Right atrium auricular region (tissue), 2 donors: ENCODE results near the gene SND1. TPM values are rescaled to one million over a fixed set of nuclear protein-coding genes. Genes with fewer than 3 reads are reported as not detected.

Source experiments
- DNase-seq: peaks from one replicate; pipeline ENCODE4 v3.0.0-alpha.2; 2019; ENCODE audit warnings: low spot score
- H3K27ac ChIP-seq, 2 donors: fragments of 200-600 bp; sonication (generic); 1 replicate in 1 of 2; 2 replicates in 1 of 2; pipeline ENCODE4 v1.5.1; 2016 to 2019
- H3K27me3 ChIP-seq, 2 donors: fragments of 200-600 bp; sonication (generic); one replicate each; pipeline versions ENCODE4 v1.5.1 to v1.6.0; 2017 to 2019
- H3K36me3 ChIP-seq: fragments of 200-600 bp; sonication (generic); one replicate; pipeline ENCODE4 v1.5.1; 2016
- H3K4me1 ChIP-seq, 2 donors: fragments of 200-600 bp; sonication (generic); one replicate each; pipeline versions ENCODE4 v1.5.1 to v1.6.0; 2017 to 2019
- H3K4me3 ChIP-seq, 2 donors: fragments of 200-600 bp; sonication (generic); 1 replicate in 1 of 2; 2 replicates in 1 of 2; pipeline ENCODE4 v1.5.1; 2017 to 2019; ENCODE audit warnings: mild to moderate bottlenecking in 1 of 2, moderate library complexity in 1 of 2
- H3K9me3 ChIP-seq, 2 donors: fragments of 200-600 bp; sonication (generic); one replicate each; pipeline ENCODE4 v1.5.1; 2019
- CTCF ChIP-seq, 2 donors: fragments of 200-600 bp; sonication (generic); IDR thresholded peaks; one replicate each; pipeline ENCODE4 v1.5.1; 2019; ENCODE audit warnings: antibody characterized with exemption in 2 of 2
- total RNA-seq, 2 donors: library from RNA; depleted of rRNA; stranded (reverse); fragments of >200 nt; gene quantifications; one replicate each; pipeline ENCODE4 v1.1.0, GENCODE V29; 2016

SND1 gene
- total RNA-seq, 2 donors from 2014 or later = 69.4 to 77.6 TPM

DNA sequence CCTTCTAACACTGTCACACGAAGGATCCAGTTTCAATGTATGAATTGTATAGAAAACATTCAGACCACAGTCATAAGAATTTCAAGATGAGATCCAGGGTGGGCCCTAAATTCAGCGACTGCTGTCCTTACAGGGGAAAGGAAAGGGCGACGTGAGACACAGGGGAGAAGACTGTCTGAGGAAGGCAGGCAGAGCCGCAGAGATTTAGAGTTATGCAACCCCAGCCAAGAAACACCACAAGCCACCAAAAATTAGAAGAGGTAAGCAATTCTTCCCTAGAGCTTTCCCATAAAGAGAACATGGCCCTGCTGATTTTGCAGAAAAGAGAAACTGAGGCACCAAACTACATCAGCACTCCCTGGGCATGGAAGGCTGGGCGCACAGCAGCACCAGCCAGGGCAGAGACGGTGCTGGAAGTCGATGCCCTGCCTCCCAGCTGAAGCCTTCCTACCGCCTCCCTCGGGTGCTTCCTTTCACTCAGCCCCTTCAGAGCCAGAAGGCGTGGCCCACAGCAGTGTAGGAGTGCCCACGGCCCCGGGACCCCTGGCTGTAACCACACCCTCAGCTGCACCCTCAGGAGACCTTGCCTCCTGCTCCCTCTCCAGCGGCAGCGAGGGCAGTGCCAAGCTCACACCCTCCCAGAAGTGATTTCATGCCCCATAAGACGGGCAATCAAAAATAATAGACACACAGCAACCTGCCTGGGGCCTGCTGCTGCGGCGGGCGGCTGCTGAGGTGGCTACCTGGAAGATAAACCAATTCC is 460.2 kb downstream of the SND1 start:
- H3K27me3 ChIP-seq = no peaks in the 10 kb centered on the region
- H3K4me1 ChIP-seq = peaks cover 0 to 12% of the 10 kb centered on the region in 2 donors
- no peak for TF ChIP-seq CTCF (IDR thresholded peaks at IDR 0.05)
- no peak for DNase-seq
- no peak overlapping the region for H3K27ac ChIP-seq
- H3K4me3 ChIP-seq = no peak overlapping the region
- no peaks in the 10 kb centered on the region for H3K36me3 ChIP-seq
- no peaks in the 10 kb centered on the region for H3K9me3 ChIP-seq

- TF ChIP-seq CTCF (IDR thresholded peaks at IDR 0.05) = no peak
- Histone ChIP-seq H3K4me3 (no peak overlapping the region), H3K9me3 (no peaks in the 10 kb centered on the region), H3K4me1 (peaks cover 0 to 12% of the 10 kb centered on the region in 2 donors), H3K27me3 (no peaks in the 10 kb centered on the region), H3K27ac (no peak overlapping the region), H3K36me3 (no peaks in the 10 kb centered on the region)
- DNase-seq = no peak
Measured at GRCh38 chr7:128112781-128113221, 460.8 kb downstream of the SND1 start.

- peaks cover 0 to 12% of the 10 kb centered on the region in 2 donors for H3K4me1 ChIP-seq
- H3K36me3 ChIP-seq = no peaks in the 10 kb centered on the region
- H3K27ac ChIP-seq = no peak overlapping the region
- no peaks in the 10 kb centered on the region for H3K27me3 ChIP-seq
- DNase-seq = peak; percentile 38
- H3K4me3 ChIP-seq = no peak overlapping the region
- no peaks in the 10 kb centered on the region for H3K9me3 ChIP-seq
- no peak for TF ChIP-seq CTCF (IDR thresholded peaks at IDR 0.05)
Measured at GRCh38 chr7:128113839-128114238, 461.8 kb downstream of the SND1 start.

- peaks cover 0 to 12% of the 10 kb centered on the region in 2 donors for H3K4me1 ChIP-seq
Measured at GRCh38 chr7:128114806-128115205, 462.8 kb downstream of the SND1 start.

GRCh38 chr7:128115336-128115820 is 463.4 kb downstream of the SND1 start:
- Histone ChIP-seq H3K27ac (no peak overlapping the region), H3K36me3 (no peaks in the 10 kb centered on the region), H3K4me3 (no peak overlapping the region), H3K27me3 (no peaks in the 10 kb centered on the region), H3K4me1 (peaks cover 0 to 12% of the 10 kb centered on the region in 2 donors), H3K9me3 (no peaks in the 10 kb centered on the region)
- no peak for TF ChIP-seq CTCF (IDR thresholded peaks at IDR 0.05)
- DNase-seq = peak; percentile 49

More at GRCh38 chr7:128114806-128115205, 462.8 kb downstream of the SND1 start:
- H3K36me3 ChIP-seq = no peaks in the 10 kb centered on the region
- DNase-seq = peak; percentile 46
- H3K9me3 ChIP-seq = no peaks in the 10 kb centered on the region
- H3K4me3 ChIP-seq = no peak overlapping the region
- no peak overlapping the region for H3K27ac ChIP-seq
- TF ChIP-seq CTCF (IDR thresholded peaks at IDR 0.05) = no peak
- H3K27me3 ChIP-seq = no peaks in the 10 kb centered on the region
